K562 (cell line): ENCODE data around the gene PSMD9. TPM values are rescaled to one million over a fixed set of nuclear protein-coding genes. Genes with fewer than 3 reads are reported as not detected.

Source experiments
- FIP1L1 ChIP-seq: fragments of 200-400 bp; formaldehyde crosslinking; IDR thresholded peaks from 2 replicates; pipeline ENCODE4 v1.6.1; 2018; ENCODE audit warnings: mild to moderate bottlenecking, low read depth, low read length; ENCODE audit not compliant: poor library complexity, severe bottlenecking
- KLF13 ChIP-seq: fragments of 450-650 bp; IDR thresholded peaks from 2 replicates; pipeline ENCODE4 v1.6.1; 2016; ENCODE audit warnings: missing genetic modification characterization, low read depth, mild to moderate bottlenecking, missing compliant biosample characterization, moderate library complexity, borderline replicate concordance
- NELFE ChIP-seq: IDR thresholded peaks from 2 replicates; pipeline ENCODE4 v1.6.1; 2011; ENCODE audit warnings: mild to moderate bottlenecking; ENCODE audit not compliant: insufficient read depth, insufficient read length
- NFE2L1 ChIP-seq: fragments of 450-650 bp; IDR thresholded peaks from 2 replicates; pipeline ENCODE4 v1.6.1; 2016; ENCODE audit warnings: missing genetic modification characterization, low read depth, mild to moderate bottlenecking, missing compliant biosample characterization, moderate library complexity, borderline replicate concordance
- NR3C1 ChIP-seq: sonication (generic); formaldehyde crosslinking; IDR thresholded peaks from 2 replicates; pipeline ENCODE4 v1.8.1; 2022; ENCODE audit warnings: missing genetic modification reagents
- SOX6 ChIP-seq: fragments of 450-650 bp; IDR thresholded peaks from 2 replicates; pipeline ENCODE4 v1.6.1; 2014; ENCODE audit warnings: mild to moderate bottlenecking
- TCF15 ChIP-seq: fragments of 250-450 bp; sonication (Bioruptor Pico); IDR thresholded peaks from 2 replicates; pipeline ENCODE4 v1.8.0; 2022; ENCODE audit warnings: moderate library complexity, mild to moderate bottlenecking, inconsistent platforms
- polyA plus RNA-seq, 8 experiments: library from polyadenylated mRNA; depleted of rRNA in 4 of 8; stranded (reverse) in 5 of 8; unstranded in 3 of 8; fragments of >200 nt; fragmentation: Nextera tagmentation in 2 of 8; fragmentation: Illumina TruSeq in 1 of 8; extraction: Ambion mirVana in 2 of 8; extraction: Trizol in 1 of 8; gene quantifications; 2 replicates each; pipeline versions ENCODE4 v1.2.1 to v1.2.3, GENCODE V29; 2011 to 2014; ENCODE audit warnings: inconsistent platforms in 1 of 8, missing spikeins in 1 of 8
- total RNA-seq, 7 experiments: library from RNA; depleted of rRNA in 6 of 7; stranded (reverse); fragments of >200 nt in 6 of 7; fragmentation: Illumina TruSeq in 2 of 7; extraction: Trizol in 2 of 7; gene quantifications; 2 replicates each; pipeline versions ENCODE4 v1.2.1 to v1.2.3, GENCODE V29; 2011 to 2021; ENCODE audit warnings: low replicate concordance in 1 of 7
- TF ChIP-seq, protein P1 (sequence below): IDR thresholded peaks from 2 replicates; pipeline ENCODE4 v1.6.1; 2011; ENCODE audit warnings: borderline replicate concordance, low read depth, mild to moderate bottlenecking, moderate library complexity, low read length; ENCODE audit not compliant: insufficient read depth, poor library complexity, severe bottlenecking
- TF ChIP-seq, protein P2 (sequence below): fragments of 250-450 bp; sonication (Bioruptor Pico); IDR thresholded peaks from 2 replicates; pipeline ENCODE4 v1.5.1; 2021; ENCODE audit warnings: mild to moderate bottlenecking
- TF ChIP-seq, protein P3 (sequence below): fragments of 450-650 bp; IDR thresholded peaks from 2 replicates; pipeline ENCODE4 v1.6.1; 2016; ENCODE audit warnings: missing biosample characterization, missing genetic modification characterization
- TF ChIP-seq, protein P4 (sequence below): sonication (generic); formaldehyde crosslinking; IDR thresholded peaks from 2 replicates; pipeline ENCODE4 v1.8.0; 2022; ENCODE audit warnings: mild to moderate bottlenecking, missing genetic modification reagents

PSMD9 gene
- total and polyA plus RNA-seq, 9 of the 15 experiments (the other 6 are each of a cell fraction or from before 2014, with no cell fraction given), result 12.2 to 143 (median 61.3) TPM

- TF ChIP-seq NFE2L1, result no peak
- TF ChIP-seq, protein P1, sequence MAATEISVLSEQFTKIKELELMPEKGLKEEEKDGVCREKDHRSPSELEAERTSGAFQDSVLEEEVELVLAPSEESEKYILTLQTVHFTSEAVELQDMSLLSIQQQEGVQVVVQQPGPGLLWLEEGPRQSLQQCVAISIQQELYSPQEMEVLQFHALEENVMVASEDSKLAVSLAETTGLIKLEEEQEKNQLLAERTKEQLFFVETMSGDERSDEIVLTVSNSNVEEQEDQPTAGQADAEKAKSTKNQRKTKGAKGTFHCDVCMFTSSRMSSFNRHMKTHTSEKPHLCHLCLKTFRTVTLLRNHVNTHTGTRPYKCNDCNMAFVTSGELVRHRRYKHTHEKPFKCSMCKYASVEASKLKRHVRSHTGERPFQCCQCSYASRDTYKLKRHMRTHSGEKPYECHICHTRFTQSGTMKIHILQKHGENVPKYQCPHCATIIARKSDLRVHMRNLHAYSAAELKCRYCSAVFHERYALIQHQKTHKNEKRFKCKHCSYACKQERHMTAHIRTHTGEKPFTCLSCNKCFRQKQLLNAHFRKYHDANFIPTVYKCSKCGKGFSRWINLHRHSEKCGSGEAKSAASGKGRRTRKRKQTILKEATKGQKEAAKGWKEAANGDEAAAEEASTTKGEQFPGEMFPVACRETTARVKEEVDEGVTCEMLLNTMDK, result no peak
- TF ChIP-seq NR3C1 (CRISPR knock-in tag), result no peak
- TF ChIP-seq KLF13, result no peak
- TF ChIP-seq, protein P2, sequence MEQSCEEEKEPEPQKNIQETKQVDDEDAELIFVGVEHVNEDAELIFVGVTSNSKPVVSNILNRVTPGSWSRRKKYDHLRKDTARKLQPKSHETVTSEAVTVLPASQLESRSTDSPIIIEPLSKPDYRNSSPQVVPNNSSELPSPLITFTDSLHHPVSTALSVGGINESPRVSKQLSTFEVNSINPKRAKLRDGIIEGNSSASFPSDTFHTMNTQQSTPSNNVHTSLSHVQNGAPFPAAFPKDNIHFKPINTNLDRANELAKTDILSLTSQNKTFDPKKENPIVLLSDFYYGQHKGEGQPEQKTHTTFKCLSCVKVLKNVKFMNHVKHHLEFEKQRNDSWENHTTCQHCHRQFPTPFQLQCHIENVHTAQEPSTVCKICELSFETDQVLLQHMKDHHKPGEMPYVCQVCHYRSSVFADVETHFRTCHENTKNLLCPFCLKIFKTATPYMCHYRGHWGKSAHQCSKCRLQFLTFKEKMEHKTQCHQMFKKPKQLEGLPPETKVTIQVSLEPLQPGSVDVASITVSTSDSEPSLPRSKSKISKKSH (CRISPR knock-in tag), result no peak
- TF ChIP-seq TCF15 (CRISPR knock-in tag), result no peak
- TF ChIP-seq SOX6, result no peak
- TF ChIP-seq, protein P3, sequence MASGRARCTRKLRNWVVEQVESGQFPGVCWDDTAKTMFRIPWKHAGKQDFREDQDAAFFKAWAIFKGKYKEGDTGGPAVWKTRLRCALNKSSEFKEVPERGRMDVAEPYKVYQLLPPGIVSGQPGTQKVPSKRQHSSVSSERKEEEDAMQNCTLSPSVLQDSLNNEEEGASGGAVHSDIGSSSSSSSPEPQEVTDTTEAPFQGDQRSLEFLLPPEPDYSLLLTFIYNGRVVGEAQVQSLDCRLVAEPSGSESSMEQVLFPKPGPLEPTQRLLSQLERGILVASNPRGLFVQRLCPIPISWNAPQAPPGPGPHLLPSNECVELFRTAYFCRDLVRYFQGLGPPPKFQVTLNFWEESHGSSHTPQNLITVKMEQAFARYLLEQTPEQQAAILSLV (tag), result peak; percentile 58; the same call in 1 of the 2 replicates
- no peak for TF ChIP-seq NELFE
- TF ChIP-seq FIP1L1, result no peak
- TF ChIP-seq, protein P4, sequence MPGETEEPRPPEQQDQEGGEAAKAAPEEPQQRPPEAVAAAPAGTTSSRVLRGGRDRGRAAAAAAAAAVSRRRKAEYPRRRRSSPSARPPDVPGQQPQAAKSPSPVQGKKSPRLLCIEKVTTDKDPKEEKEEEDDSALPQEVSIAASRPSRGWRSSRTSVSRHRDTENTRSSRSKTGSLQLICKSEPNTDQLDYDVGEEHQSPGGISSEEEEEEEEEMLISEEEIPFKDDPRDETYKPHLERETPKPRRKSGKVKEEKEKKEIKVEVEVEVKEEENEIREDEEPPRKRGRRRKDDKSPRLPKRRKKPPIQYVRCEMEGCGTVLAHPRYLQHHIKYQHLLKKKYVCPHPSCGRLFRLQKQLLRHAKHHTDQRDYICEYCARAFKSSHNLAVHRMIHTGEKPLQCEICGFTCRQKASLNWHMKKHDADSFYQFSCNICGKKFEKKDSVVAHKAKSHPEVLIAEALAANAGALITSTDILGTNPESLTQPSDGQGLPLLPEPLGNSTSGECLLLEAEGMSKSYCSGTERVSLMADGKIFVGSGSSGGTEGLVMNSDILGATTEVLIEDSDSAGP (CRISPR knock-in tag), result no peak
These were observed 48.4 kb upstream of the PSMD9 start (continued) for GRCh38 chr12:121839993-121840761.
